Fibroblast of the aortic adventitia (primary cell): Measurements from ENCODE around the gene CAMSAP2. TPM values are rescaled to one million over a fixed set of nuclear protein-coding genes. Genes with fewer than 3 reads are reported as not detected.

ENCODE experiments used
- DNase-seq: peaks from one replicate; pipeline ENCODE4 v3.0.0-alpha.2; 2010; ENCODE audit warnings: low read depth
- H3K4me3 ChIP-seq: 2 replicates; pipeline ENCODE4 v1.5.1; 2011; ENCODE audit warnings: low read depth, mild to moderate bottlenecking, control low read depth, low read length, moderate library complexity
- total RNA-seq: library from RNA; depleted of rRNA; stranded (reverse); fragments of >200 nt; gene quantifications from 2 replicates; pipeline ENCODE4 v1.2.3, GENCODE V29; 2012; ENCODE audit warnings: low replicate concordance
- TF ChIP-seq, protein P1 (sequence below): IDR thresholded peaks from 2 replicates; pipeline ENCODE4 v1.5.1; 2011; ENCODE audit warnings: mild to moderate bottlenecking, low read length, control low read depth, inconsistent platforms; ENCODE audit not compliant: insufficient read depth

Gene CAMSAP2
- total RNA-seq, 1 donor, result 57.5 TPM

DNA sequence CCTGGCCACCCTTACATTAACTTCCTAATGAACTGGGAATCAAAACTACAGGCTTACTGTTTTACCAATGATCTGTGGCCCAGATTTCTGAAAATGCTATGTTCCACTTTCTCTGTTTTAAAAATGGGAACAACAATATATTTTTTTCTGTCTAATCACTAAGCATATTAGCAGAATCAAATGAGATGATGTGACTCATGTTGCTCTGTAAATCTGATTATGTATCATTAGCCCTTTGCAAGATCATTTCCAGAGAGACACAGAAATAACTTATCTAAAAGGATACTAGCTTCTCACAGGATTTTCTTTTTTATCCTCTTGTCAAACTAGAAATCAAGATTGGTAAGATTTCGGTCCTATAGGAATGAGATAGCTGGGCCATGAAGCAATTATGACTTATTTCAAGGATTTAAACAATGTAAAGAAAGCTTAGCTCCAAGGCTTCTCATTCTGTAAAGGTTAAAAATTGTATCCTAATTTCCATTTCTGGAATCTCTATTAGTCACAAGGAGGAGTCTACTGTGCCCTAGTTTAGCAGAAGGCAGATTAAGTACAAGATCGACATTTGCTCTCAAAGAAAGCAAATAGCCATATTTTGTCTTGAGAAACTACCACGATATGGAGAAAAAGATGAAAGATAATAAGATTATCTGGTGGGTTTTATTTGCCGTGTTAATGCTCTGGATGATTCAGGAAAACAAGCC, 32.4 kb upstream of the CAMSAP2 start:
- no peak for DNase-seq
- no peak overlapping the region for H3K4me3 ChIP-seq
- TF ChIP-seq, protein P1, sequence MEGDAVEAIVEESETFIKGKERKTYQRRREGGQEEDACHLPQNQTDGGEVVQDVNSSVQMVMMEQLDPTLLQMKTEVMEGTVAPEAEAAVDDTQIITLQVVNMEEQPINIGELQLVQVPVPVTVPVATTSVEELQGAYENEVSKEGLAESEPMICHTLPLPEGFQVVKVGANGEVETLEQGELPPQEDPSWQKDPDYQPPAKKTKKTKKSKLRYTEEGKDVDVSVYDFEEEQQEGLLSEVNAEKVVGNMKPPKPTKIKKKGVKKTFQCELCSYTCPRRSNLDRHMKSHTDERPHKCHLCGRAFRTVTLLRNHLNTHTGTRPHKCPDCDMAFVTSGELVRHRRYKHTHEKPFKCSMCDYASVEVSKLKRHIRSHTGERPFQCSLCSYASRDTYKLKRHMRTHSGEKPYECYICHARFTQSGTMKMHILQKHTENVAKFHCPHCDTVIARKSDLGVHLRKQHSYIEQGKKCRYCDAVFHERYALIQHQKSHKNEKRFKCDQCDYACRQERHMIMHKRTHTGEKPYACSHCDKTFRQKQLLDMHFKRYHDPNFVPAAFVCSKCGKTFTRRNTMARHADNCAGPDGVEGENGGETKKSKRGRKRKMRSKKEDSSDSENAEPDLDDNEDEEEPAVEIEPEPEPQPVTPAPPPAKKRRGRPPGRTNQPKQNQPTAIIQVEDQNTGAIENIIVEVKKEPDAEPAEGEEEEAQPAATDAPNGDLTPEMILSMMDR, result no peak

GRCh38 chr1:200707116-200707515, 31.6 kb upstream of the CAMSAP2 start:
- H3K4me3 ChIP-seq, result no peak overlapping the region
- DNase-seq, result no peak
- TF ChIP-seq, protein P1, result no peak

- no peak for DNase-seq
- H3K4me3 ChIP-seq, result no peak overlapping the region
- TF ChIP-seq, protein P1, result no peak
These were observed 30.5 kb upstream of the CAMSAP2 start for GRCh38 chr1:200708161-200708560.

DNA sequence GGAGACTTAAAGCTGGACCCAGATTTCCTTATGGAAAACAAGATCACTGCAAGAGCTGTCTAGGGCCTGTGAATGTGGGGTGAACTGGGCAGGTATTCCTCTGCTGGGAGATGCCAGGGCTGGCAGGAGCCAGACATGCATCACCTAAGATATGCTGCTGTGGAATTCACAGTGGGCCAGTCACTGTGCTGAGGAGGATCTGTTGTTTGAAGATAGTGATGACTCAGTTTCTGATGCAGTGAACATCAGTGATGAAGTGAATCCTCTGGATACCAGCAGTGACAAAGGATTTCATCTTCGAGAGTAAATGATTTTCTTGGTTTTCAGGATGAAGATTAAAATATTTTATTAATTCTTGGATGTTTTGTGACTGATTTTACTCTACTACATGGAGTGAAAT, 29.9 kb upstream of the CAMSAP2 start:
- no peak for DNase-seq
- TF ChIP-seq, protein P1, result no peak

GRCh38 chr1:200710166-200710565, 28.5 kb upstream of the CAMSAP2 start:
- DNase-seq, result no peak
- TF ChIP-seq, protein P1, result no peak
- no peak overlapping the region for H3K4me3 ChIP-seq

More for the DNA sequence above, 29.9 kb upstream of the CAMSAP2 start:
- H3K4me3 ChIP-seq, result no peak overlapping the region

- no peak overlapping the region for H3K4me3 ChIP-seq
- no peak for DNase-seq
- TF ChIP-seq, protein P1, result no peak
These were observed 24.0 kb upstream of the CAMSAP2 start for GRCh38 chr1:200714504-200715187.
